Measurements from ENCODE around the gene INPP5J. TPM values are rescaled to one million over a fixed set of nuclear protein-coding genes. Genes with fewer than 3 reads are reported as not detected.

Gene INPP5J
- total and polyA plus RNA-seq, 10 of the 15 experiments (the other 5 are each of a cell fraction or from before 2014, with no cell fraction given) = 0.18 to 2.8 (median 1.5) TPM; not detected in 1

GRCh38 chr22:31151872-31152271 is 29.1 kb downstream of the INPP5J start:
- RAD21 ChIA-PET (ENCODE audit: unreplicated experiment) = no interaction called here
- SMC1A ChIA-PET (ENCODE audit: uncharacterized antibody, unreplicated experiment) = no interaction called here
- WGBS (ENCODE audit: insufficient coverage, insufficient replicate concordance, low lambda C conversion rate, missing lambda C conversion rate) = 90% methylated on average over 2 of the region's 2 CpGs
- Histone ChIP-seq H3K4me1 (ENCODE audit: control insufficient read depth, insufficient read depth, low read length) (no peaks in the 10 kb centered on the region), H2AFZ (ENCODE audit: control insufficient read depth, low read depth, low read length) (no peak overlapping the region), H3K4me3 (no peak overlapping the region), H3K9ac (ENCODE audit: control insufficient read depth, insufficient read depth, low read length) (no peak overlapping the region), H3K36me3 (ENCODE audit: control insufficient read depth in 2 of 2, insufficient read depth in 2 of 2, low read length in 1 of 2) (no peaks in the 10 kb centered on the region), H3K9me3 (replicated peaks; ENCODE audit: control insufficient read depth, insufficient read depth, low read length) (no peaks in the 10 kb centered on the region), H3K27me3 (replicated peaks in 1 of 2; ENCODE audit: control insufficient read depth in 2 of 2, insufficient read depth in 2 of 2, low read length in 1 of 2) (no peaks in the 10 kb centered on the region; a peak in 1 of 4 replicates), H3K27ac (ENCODE audit: control insufficient read depth, insufficient read depth) (no peak overlapping the region), H3K4me2 (ENCODE audit: control insufficient read depth, insufficient read depth) (no peak overlapping the region), H3K79me2 (ENCODE audit: control insufficient read depth, insufficient read depth, low read length) (no peaks in the 10 kb centered on the region), H4K20me1 (ENCODE audit: control insufficient read depth, insufficient read depth) (no peaks in the 10 kb centered on the region)
- FAIRE-seq (no peak), DNase-seq (ENCODE audit: low read depth, low spot score) (no peak), ATAC-seq (no peak)
- TF ChIP-seq MAX (IDR thresholded peaks at IDR 0.05; ENCODE audit: low read depth, low read length) = no peak
- no peak for TF ChIP-seq NRF1 (conservative IDR thresholded peaks at IDR 0.05; ENCODE audit: low read depth, low read length)
- no peak for TF ChIP-seq BRCA1 (IDR thresholded peaks at IDR 0.05; ENCODE audit: low read depth, low read length)
- no peak for TF ChIP-seq NFYA (IDR thresholded peaks at IDR 0.05; ENCODE audit: borderline replicate concordance, low read depth, low read length)
- TF ChIP-seq BACH1 (IDR thresholded peaks at IDR 0.05; ENCODE audit: borderline replicate concordance) = no peak
- intact Hi-C loops (cut with micrococcal nuclease; ENCODE audit: unreplicated experiment) (no loop called here), in situ Hi-C loops (cut with MboI) (no loop called here)
- POLR2A ChIA-PET = interaction anchor here (0.7 kb wide), 1 partner anchor 226 kb away, joined by 3 read pairs; no protein-coding TSS in a partner anchor
- CTCF ChIA-PET = interaction anchor here (0.6 kb wide), 1 partner anchor 1052 kb away, joined by 3 read pairs; no protein-coding TSS in a partner anchor
- BruUV-seq (replicated peaks) = no TSS peak

DNA sequence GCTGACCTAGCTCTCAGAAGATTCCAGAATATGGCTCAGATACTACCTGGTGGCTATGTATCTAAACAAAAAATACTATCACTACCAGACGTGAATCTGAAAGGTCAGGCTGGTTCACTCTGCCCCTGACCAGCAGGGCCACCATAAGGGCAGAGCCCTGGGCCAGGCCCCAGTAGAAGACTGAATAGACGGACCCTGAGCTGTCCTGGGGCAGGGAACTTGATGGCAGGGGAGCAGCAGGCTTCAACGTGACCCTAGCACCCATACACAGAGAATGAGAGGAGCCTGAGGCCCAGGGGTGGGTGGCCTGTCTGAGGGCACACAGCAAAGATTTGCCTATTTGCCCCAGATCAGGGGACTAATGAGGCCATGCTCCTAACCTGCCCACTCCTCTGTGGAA is 30.6 kb downstream of the INPP5J start:
- Histone ChIP-seq H3K36me3 (ENCODE audit: control insufficient read depth in 2 of 2, insufficient read depth in 2 of 2, low read length in 1 of 2) (no peaks in the 10 kb centered on the region), H3K4me3 (no peak overlapping the region), H2AFZ (ENCODE audit: control insufficient read depth, low read depth, low read length) (no peak overlapping the region), H3K4me1 (ENCODE audit: control insufficient read depth, insufficient read depth, low read length) (no peaks in the 10 kb centered on the region), H3K9ac (ENCODE audit: control insufficient read depth, insufficient read depth, low read length) (no peak overlapping the region), H3K27me3 (replicated peaks in 1 of 2; ENCODE audit: control insufficient read depth in 2 of 2, insufficient read depth in 2 of 2, low read length in 1 of 2) (no peaks in the 10 kb centered on the region; a peak in 1 of 4 replicates), H3K27ac (ENCODE audit: control insufficient read depth, insufficient read depth) (no peak overlapping the region), H3K4me2 (ENCODE audit: control insufficient read depth, insufficient read depth) (no peak overlapping the region), H3K79me2 (ENCODE audit: control insufficient read depth, insufficient read depth, low read length) (no peaks in the 10 kb centered on the region), H4K20me1 (ENCODE audit: control insufficient read depth, insufficient read depth) (no peaks in the 10 kb centered on the region), H3K9me3 (replicated peaks; ENCODE audit: control insufficient read depth, insufficient read depth, low read length) (no peaks in the 10 kb centered on the region)
- FAIRE-seq = no peak
- WGBS (ENCODE audit: insufficient coverage, insufficient replicate concordance, low lambda C conversion rate, missing lambda C conversion rate) = 33% methylated on average over 3 of the region's 3 CpGs
- intact Hi-C loops (cut with micrococcal nuclease; ENCODE audit: unreplicated experiment) (no loop called here), in situ Hi-C loops (cut with MboI) (no loop called here)
- DNase-seq (ENCODE audit: low read depth, low spot score) = no peak
- no TSS peak for BruUV-seq (replicated peaks)
- RAD21 ChIA-PET (ENCODE audit: unreplicated experiment) = interaction anchor here (0.7 kb wide), 1 partner anchor 26 kb away, joined by 3 read pairs; no protein-coding TSS in a partner anchor
- POLR2A ChIA-PET = interaction anchor here (0.7 kb wide), 1 partner anchor 155 kb away, joined by 5 read pairs; no protein-coding TSS in a partner anchor
- TF ChIP-seq, protein P1, sequence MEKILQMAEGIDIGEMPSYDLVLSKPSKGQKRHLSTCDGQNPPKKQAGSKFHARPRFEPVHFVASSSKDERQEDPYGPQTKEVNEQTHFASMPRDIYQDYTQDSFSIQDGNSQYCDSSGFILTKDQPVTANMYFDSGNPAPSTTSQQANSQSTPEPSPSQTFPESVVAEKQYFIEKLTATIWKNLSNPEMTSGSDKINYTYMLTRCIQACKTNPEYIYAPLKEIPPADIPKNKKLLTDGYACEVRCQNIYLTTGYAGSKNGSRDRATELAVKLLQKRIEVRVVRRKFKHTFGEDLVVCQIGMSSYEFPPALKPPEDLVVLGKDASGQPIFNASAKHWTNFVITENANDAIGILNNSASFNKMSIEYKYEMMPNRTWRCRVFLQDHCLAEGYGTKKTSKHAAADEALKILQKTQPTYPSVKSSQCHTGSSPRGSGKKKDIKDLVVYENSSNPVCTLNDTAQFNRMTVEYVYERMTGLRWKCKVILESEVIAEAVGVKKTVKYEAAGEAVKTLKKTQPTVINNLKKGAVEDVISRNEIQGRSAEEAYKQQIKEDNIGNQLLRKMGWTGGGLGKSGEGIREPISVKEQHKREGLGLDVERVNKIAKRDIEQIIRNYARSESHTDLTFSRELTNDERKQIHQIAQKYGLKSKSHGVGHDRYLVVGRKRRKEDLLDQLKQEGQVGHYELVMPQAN (conservative IDR thresholded peaks at IDR 0.05) = no peak
- no peak for TF ChIP-seq ZBED1 (IDR thresholded peaks at IDR 0.05; ENCODE audit: borderline replicate concordance)
- no peak for TF ChIP-seq CHD2 (IDR thresholded peaks at IDR 0.05; ENCODE audit: borderline replicate concordance, low read depth, low read length)
- no peak for TF ChIP-seq YY1 (IDR thresholded peaks at IDR 0.05; ENCODE audit: low read depth, low read length)
- no peak for TF ChIP-seq ZNF622 (IDR thresholded peaks at IDR 0.05)
- no peak for TF ChIP-seq SIN3A (IDR thresholded peaks at IDR 0.05; ENCODE audit: low read depth, low read length)
- CTCF ChIA-PET = interaction anchor here (0.7 to 1.1 kb wide), 2 partner anchors 58 to 79 kb away, joined by 3 read pairs; partner anchors contain the start of gene LIMK2
- SMC1A ChIA-PET (ENCODE audit: uncharacterized antibody, unreplicated experiment) = no interaction called here
- ATAC-seq = no peak

Measured in GM12878 (cell line).